GM08714 (cell line): ENCODE results near the gene CNR1.

Source experiments
- H3K4me3 ChIP-seq: fragments of 200-500 bp; sonication (Bioruptor generic); 2 replicates; pipeline ENCODE4 v1.5.1; 2014; ENCODE audit warnings: mild to moderate bottlenecking, low read length, inconsistent platforms
- ZNF274 ChIP-seq: IDR thresholded peaks from 2 replicates; pipeline ENCODE4 v1.6.1; 2012; ENCODE audit warnings: mild to moderate bottlenecking, low read depth, low read length

CNR1 gene

GRCh38 chr6:88164061-88164460, 2.1 kb downstream of the CNR1 start:
- no peak for TF ChIP-seq ZNF274
- H3K4me3 ChIP-seq: peak overlapping the region; percentile 76

- no peak for TF ChIP-seq ZNF274
- H3K4me3 ChIP-seq: peak overlapping the region; percentile 76; the same call in 1 of the 2 replicates
Observed at GRCh38 chr6:88163616-88164015, 2.5 kb downstream of the CNR1 start.

- no peak for TF ChIP-seq ZNF274
Observed at GRCh38 chr6:88161940-88162339, 4.2 kb downstream of the CNR1 start.

GRCh38 chr6:88157106-88157505, 9.0 kb downstream of the CNR1 start:
- no peak for TF ChIP-seq ZNF274
- H3K4me3 ChIP-seq: no peak overlapping the region

More at GRCh38 chr6:88161940-88162339, 4.2 kb downstream of the CNR1 start:
- no peak overlapping the region for H3K4me3 ChIP-seq

- no peak overlapping the region for H3K4me3 ChIP-seq
- no peak for TF ChIP-seq ZNF274
Observed at GRCh38 chr6:88145298-88145963, 20.7 kb downstream of the CNR1 start.

- H3K4me3 ChIP-seq: no peak overlapping the region
- TF ChIP-seq ZNF274: no peak
Observed at GRCh38 chr6:88144637-88145297, 21.4 kb downstream of the CNR1 start.

GRCh38 chr6:88143421-88144157, 22.6 kb downstream of the CNR1 start:
- no peak overlapping the region for H3K4me3 ChIP-seq
- no peak for TF ChIP-seq ZNF274

- H3K4me3 ChIP-seq: peak overlapping the region; percentile 49; the same call in 1 of the 2 replicates
- TF ChIP-seq ZNF274: no peak
Observed at GRCh38 chr6:88142297-88142668, 23.9 kb downstream of the CNR1 start.

GRCh38 chr6:88141561-88142296, 24.4 kb downstream of the CNR1 start:
- TF ChIP-seq ZNF274: no peak
- peak overlapping the region; percentile 49; the same call in 1 of the 2 replicates for H3K4me3 ChIP-seq

- TF ChIP-seq ZNF274: no peak
- H3K4me3 ChIP-seq: no peak overlapping the region
Observed at GRCh38 chr6:88137915-88138314, 28.2 kb downstream of the CNR1 start.

GRCh38 chr6:88135578-88136114, 30.5 kb downstream of the CNR1 start:
- no peak overlapping the region for H3K4me3 ChIP-seq

GRCh38 chr6:88134575-88134974, 31.6 kb downstream of the CNR1 start:
- H3K4me3 ChIP-seq: no peak overlapping the region
- no peak for TF ChIP-seq ZNF274

More at GRCh38 chr6:88135578-88136114, 30.5 kb downstream of the CNR1 start:
- TF ChIP-seq ZNF274: no peak

- H3K4me3 ChIP-seq: no peak overlapping the region
- no peak for TF ChIP-seq ZNF274
Observed at GRCh38 chr6:88133718-88134117, 32.4 kb downstream of the CNR1 start.

GRCh38 chr6:88124925-88125557, 41.1 kb downstream of the CNR1 start:
- no peak overlapping the region for H3K4me3 ChIP-seq
- TF ChIP-seq ZNF274: no peak
